ENCODE data around the gene MFSD6L. TPM values are rescaled to one million over a fixed set of nuclear protein-coding genes. Genes with fewer than 3 reads are reported as not detected.

The MFSD6L gene
- total RNA-seq: not detected in 2 replicates

DNA sequence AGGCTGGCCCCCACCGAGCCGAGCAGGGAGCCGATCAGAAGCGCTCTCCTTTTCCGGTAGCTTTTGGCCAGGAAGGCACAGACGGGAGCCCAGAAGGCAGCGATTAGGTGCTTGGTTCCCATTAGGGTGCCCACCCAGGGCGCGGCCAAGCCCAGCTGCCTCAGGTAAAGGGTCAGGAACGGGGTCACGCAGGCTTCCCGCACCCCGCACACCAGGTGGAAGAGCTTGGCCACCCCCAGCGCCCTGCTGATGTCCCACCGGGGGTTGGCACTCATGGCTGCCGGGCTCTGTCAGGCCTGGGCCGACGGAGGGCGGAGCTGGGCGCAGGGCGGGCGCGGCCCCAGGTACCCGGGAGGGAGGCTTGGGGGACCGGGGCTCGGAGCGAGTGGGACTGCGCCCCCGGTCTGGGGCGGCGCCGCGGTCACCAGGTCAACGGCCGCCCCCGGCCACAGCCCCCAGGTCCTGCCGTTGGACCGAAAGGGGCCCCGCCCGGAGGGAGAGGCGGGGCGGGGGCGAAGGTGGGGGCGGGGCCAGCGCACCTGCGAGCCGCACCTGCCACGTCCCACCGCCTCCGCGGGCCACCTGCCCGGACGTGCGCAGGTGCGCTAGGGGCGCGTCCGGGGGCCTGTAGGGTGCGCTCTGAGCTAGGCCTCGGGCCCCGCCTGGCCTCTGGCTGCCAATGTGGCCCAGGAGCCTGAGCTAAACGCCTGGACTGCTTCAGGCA lies at the start of gene MFSD6L:
Gene MFSD6L, minus strand, starts transcription at position 520 of the 724 bp plus-strand sequence. Its CDS starts 245 bp downstream, at position 275.

GRCh38 chr17:8758137-8758596 lies 41.0 kb downstream of the MFSD6L start, which contains the start of gene SPDYE4:
SPDYE4 (minus strand) TSS chr17:8758546; CDS start chr17:8758382, 164 bp downstream.

Other genes starting within 250 kb of the MFSD6L start
- 135 and 200 TPM in 2 replicates for gene MYH10, start 168.6 kb downstream of the MFSD6L start, total RNA-seq
- 0.06 and 0.13 TPM in 2 replicates for gene CCDC42, start 54.5 kb downstream of the MFSD6L start, total RNA-seq
- gene SPDYE4, start 40.8 kb downstream of the MFSD6L start, total RNA-seq: not detected in 2 replicates
- gene PIK3R6, start 68.3 kb upstream of the MFSD6L start, total RNA-seq: not detected in 2 replicates
- 0.26 TPM in 1 of 2 replicates, not detected in the other for gene PIK3R5, start 166.3 kb upstream of the MFSD6L start, total RNA-seq
- gene NTN1, start 222.1 kb upstream of the MFSD6L start, total RNA-seq: 1.6 and 2.9 TPM in 2 replicates

Measured in aortic smooth muscle cell (primary cell).